Activated T-helper 9 cell treated with anti-CD3 and anti-CD28 coated beads, Interleukin-2, amount 50 U/mL, for 16 hours (primary cell): Measurements from ENCODE around the gene FLCN.
"Not testable (repeated sequence)": the region's sequence is repeated elsewhere in the genome, so short reads cannot be mapped to it uniquely, and the experiment has no call there.

Source experiments
- DNase-seq: peaks from one replicate; pipeline ENCODE4 v3.0.0-alpha.2; 2020; ENCODE audit warnings: low read depth

The FLCN gene

DNA sequence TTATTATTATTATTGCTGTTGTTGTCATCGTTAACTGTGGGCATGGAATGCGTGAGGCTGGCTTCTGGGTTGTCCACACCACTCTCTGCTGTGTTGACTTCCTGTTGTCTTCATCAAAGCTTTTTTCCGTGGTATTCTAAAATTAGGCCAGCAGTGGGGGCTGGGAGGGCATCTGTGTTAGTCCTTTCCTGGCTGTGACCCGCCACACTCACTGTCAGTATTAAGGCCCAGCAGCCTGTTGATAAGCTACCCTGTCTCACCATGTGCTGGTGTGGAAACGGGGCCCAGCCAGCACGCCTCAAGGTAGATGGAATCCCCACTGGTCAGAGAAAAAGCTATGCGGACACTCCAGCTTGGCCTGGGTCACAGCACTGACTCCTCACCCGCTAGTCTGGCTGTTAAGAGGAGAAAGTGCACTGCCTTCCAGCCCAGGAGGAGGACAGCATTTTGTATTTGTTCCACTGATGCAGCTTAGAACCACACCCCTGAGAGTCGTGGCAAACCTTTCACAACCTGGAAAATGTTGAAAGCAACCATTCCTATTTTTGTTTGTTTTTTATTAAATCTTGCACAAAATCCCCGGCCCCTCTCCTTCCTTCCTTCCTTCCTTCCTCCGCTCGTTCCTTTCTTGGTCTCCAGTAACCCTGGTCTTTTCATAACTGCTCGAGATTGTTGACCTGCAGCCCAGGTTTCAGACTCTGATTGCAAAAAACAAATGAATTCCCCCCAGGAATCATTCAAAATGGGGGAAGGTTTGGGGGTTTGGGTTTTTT, 51.8 kb downstream of the FLCN start:
- DNase-seq = not testable (repeated sequence)

DNA sequence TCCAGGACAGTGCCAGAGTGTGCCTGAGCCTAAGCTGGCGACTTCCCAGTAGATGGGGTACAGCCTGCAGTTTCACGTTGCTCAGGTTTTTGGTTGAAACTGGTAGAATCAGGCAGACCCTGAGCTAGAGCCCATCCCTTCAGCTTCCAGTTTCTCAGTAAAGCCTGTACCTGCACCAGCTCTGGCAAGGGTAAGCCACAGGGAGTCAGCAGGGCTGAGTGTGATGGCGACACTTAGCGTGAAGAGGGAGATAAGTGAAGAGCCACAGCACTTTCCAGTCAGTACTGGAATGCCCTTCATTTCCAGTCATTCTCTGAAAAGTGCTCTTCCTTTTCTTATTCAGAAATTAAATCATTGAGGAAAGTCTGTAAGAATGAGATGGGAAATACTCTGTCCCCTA, 53.2 kb downstream of the FLCN start:
- no peak for DNase-seq

DNA sequence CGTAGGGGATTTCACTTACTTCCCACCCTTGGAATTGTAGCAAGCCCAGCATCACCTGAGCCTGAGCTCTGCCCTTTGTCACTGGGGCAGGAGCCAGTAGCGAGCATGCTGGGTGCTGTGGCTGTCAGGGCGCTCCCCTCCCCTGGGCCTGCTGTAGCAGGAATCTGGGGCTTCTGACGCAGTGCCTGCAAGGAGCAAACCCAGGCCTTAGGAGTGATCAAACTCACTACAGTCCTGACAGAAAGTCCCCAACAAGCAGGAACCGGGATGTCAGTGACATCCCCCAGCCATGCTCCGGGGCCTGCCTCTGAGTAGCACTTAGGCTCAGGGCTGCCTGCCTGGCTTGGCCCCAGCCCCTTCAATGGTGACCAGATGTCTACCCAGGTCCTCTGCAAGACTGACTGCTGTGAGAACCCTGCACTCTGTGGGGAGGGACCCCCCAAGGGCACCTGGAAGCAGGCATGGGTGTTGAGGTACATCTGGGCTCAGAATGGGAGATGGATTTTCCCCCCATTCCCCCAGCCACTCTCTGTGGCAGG, 54.3 kb downstream of the FLCN start:
- DNase-seq = no peak

DNA sequence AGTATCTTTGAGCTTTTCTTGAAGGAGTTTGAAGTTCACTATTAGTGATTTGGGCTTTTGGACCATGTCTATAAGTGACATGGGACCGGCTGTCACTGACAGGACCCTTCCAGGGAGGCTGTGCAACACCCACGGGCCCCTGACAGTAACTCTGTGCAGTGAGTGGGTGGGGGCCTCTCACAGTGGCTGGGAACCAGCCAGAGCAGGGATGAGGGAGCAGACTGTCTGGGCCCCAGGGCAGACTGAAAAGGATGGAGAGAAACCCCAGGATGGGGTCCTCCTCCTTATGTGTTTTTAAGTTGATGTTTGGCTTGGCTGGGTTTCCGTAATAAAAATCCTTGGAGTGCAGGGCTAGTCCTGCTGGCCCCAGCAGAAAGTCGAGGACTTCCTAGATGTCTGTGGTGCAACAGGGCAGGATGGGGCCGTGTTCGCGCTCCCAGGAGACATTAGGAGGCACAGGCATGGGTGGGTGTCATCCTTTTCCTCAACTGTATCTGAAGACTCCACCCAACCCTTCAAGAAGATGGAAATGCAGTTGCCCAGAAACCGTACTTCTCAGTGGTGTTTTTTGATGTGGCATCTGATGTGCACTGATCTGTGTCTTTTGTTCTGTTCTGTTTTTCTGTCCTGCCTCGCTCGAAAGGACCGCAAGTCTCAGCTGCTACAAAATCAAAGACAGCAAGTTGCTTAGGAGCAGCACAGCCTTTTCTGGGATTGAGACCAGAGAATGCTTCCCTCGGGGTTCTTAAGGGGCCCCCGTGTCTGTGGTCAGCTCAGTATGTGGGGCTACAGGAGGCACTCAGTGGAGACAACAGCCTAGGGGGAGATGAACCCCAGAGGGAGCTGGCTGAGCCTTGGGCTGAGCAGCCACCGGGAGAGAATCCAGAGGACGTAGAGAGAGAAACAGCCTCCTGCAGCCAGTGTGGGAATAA, 55.0 kb downstream of the FLCN start:
- no peak for DNase-seq

DNA sequence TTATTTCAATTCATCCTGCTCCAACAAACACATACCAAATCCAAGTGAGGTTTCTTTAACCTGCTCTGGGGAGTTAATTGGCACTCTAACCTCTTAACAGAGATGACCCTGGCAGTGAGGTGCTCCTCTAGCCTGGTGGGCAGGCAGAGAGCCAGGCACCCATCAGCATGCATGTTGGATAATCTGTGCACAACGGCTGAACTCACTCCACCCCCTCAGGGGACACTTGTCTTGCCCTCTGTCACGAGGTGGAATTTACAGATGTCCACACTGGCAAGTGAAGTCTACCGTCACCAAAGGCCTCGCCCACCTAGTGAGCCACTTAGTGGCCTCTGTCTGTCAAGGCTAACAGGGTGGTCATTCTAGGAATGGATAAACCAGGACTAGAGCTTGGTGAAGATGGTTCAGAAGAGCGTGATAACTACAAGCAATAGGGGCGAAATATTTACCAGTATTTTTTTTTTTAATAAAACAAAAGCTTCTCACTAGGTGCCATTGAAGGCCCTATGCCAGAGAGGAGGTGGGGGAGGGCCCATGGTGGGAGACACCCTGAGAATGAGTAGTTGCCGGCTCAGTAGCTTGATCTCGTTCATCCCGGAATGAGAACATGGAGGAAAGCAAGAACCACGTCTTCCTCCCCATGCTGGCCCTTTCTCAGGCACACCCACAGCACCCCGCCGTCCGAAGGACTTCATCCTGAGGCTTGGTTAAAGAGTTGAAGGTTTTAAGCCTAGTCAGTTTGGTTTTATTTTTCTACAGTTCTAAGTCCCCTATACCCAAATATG, 56.0 kb downstream of the FLCN start:
- no peak for DNase-seq

DNA sequence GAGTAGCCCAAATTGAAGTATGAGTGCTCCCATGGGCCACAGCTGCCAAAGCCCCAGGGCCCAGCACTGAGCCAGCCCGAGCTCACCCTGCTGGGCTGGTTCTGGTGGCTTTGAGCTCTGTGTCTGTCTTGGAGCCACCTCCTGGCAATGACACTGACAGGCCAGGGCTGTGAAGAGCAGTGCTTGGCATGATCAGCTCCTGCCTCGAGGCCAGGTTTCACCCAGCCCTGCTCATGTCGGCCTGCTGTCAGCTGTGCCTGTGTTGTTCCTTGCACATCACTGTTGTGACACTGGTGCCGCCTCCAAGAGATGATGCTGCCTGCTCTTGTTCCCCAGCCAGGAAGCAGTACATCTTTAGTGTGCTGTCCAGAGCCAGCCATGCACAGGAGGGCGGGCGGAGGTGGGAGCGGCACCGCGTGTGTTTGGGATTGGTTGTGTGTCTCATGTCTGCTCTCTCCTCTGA, 56.8 kb downstream of the FLCN start:
- no peak for DNase-seq

DNA sequence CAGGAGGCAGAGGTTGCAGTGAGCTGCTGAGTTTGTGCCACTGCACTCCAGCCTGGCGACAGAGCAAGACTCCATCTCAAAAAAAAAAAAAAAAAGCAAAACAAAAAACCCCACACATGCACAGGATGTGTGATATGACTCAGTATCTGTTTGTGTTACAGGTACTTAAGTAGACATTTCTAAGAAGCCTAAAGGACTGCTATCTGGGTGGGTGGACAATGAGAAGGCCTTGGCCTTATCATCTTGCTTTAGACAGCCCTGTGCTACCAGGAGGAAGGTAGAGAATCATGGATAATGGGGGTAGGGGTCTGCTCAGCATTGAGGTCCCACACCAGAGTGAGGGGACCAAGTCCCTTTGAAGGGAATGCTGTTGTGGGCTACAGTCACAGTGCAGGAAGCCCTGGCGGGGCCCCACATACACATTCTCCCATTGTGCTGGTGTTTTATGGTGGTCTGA, 57.6 kb downstream of the FLCN start:
- DNase-seq = no peak

DNA sequence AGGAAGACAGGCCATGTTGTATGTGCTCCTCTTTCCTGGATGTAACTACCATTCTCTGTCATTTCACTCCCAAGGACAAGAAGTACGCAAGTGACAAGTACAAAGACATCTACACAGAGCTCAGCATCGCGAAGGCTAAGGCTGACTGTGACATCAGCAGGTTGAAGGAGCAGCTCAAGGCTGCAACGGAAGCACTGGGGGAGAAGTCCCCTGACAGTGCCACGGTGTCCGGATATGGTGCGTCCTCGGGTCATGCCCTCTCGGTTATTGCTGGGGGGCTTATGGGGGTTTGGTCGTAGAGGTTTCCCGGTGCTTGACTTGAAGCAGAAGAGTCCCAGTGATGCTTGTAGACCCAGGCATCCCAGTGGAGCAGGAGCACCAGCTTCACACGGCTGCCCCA, 59.8 kb downstream of the FLCN start:
- no peak for DNase-seq

DNA sequence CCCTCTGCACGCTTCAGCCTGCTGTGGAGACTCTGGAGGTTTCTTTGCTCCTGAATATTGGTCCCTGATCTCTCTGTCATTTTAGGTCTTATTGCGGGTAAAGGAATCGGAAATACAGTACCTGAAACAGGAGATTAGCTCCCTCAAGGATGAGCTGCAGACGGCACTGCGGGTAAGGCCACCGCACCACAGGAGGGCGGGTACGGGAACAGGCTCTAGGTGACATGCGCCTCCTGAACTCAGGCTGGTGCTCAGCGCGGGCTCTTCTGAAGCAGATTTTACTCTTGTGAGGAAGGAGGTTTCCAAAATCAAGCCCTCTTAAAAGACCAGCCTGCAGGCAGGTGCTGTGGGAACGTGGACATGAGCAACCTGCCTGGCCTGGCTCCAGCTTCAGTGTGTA, 60.6 kb downstream of the FLCN start:
- DNase-seq = no peak

DNA sequence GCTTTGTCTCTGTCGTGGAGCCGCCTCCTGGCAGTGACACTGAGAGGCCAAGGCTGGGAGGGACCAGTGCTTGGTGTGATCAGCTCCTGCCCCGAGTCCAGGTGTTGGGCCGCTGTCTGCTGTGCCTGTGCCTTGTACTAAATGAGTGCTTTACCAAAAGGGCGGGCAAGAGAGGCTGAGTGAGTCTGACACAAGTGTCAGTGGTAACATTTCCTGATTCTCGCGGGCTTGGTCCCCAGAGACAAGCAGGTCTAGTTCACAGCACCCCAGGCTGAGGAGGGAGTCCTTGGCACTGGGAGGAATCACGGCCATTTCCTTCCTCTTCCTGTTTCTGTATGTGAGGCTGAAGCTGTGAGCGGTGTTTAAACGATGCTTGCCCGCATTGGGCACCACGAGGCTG, 61.1 kb downstream of the FLCN start:
- DNase-seq = no peak

DNA sequence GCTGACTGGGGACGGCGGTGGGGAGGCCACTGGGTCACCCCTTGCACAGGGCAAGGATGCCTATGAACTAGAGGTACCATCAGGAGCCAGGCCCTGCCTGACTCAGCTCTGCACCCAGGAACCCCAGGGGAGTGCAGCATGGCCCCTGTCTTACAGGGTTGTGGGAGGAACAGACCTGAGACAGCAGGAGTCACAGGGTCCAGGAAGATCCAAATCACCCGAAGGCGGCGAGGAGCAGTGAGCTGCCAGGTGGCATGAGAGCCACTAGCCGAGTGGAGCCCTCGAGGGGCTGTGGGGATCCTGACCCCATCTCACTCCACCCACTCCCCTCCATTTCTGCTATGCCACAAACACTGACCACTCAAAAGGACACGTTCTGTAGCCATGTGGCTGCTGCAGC, 61.6 kb downstream of the FLCN start:
- DNase-seq = no peak

DNA sequence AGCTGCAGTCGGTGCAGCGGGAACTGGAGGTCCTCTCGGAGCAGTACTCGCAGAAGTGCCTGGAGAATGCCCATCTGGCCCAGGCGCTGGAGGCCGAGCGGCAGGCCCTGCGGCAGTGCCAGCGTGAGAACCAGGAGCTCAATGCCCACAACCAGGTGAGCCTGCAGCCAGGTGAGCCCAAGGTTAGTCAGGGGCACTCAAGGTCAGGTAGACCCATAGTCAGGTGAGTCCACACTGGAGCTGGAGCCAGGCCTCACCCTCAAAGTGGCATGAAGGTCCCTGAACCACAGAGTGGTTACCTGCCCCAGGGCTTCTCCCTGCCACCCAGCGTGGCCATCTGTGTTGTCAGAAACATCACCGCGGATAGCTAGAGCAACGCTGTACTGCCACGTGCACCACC, 63.0 kb downstream of the FLCN start:
- DNase-seq = no peak

DNA sequence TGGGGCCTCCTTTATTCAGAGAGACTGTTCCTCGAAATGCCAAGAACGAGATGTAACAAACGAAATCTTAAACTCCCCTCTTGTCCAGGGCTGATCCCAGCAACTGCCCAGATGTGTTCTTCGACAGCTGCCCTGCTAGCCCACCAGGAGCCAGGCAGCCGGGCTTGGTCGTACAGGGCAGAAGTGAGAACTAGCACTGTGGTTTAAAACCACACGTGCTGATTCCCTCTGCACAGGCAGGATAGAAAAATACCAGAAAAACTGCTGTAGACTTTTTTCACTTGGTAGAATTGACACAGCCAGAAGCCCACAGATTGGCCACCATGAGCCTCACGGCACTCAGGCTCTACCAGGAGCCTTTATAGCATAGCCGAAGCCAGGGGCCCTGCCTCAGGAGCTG, 64.0 kb downstream of the FLCN start:
- DNase-seq = no peak

DNA sequence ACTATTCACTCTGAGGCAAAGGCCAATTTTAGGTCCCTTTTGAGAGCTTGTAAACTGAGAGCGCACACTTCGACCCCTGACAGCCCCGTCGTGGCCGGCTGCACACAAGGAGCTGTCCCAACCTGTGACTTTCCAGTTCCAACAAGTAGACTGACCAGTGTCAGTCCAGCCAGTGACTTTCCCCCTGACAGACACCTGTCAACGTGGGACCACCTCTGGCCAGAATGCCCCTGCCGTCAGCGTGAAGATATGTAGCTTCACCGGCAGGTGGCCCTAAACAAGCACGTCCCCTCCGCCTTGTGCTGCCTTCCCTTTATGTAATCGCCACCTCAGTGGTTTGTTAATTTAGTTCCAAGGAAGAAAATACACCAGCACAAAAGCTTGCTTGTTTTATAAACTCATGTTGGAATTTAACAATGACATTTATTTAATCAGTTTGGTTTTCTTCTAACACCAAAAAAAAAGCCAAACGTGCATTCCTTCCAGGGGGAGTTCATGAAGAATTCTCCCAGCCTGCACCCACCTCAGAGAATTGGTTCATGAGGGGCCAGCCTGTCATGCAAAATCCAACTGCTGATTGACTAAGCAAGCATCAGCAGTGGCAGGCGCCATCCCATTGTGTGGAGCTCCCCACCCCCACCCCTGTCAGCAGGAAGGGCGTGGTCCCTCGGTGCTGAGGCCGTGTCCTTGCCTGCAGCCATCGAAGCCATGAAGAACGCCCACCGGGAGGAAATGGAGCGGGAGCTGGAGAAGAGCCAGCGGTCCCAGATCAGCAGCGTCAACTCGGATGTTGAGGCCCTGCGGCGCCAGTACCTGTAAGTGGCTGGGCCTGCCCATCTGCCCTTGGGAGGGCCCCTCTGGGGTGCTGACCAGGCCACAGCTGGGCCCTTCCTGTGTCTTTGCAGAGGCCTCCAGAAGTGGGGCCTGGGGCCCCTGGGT, 64.7 kb downstream of the FLCN start:
- no peak for DNase-seq

DNA sequence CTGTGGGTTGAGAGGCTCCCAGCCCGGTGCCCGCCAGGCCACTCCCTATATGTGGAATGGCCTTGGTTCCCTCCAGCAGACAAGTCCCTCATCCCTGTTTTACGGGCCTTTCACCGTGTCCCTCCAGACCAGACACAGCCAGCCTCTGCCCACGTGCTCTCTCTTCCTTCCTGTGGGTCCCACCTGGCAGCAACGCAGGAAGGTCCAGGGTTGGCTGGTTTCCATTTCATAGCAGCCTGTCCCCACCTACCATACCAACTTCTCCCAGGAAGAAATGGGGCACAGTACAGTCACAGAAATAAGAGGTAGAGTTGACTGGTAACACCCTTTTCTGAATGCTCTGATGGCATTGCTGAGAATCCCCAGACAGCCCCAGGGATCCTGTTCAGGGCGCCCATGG, 65.8 kb downstream of the FLCN start:
- no peak for DNase-seq

DNA sequence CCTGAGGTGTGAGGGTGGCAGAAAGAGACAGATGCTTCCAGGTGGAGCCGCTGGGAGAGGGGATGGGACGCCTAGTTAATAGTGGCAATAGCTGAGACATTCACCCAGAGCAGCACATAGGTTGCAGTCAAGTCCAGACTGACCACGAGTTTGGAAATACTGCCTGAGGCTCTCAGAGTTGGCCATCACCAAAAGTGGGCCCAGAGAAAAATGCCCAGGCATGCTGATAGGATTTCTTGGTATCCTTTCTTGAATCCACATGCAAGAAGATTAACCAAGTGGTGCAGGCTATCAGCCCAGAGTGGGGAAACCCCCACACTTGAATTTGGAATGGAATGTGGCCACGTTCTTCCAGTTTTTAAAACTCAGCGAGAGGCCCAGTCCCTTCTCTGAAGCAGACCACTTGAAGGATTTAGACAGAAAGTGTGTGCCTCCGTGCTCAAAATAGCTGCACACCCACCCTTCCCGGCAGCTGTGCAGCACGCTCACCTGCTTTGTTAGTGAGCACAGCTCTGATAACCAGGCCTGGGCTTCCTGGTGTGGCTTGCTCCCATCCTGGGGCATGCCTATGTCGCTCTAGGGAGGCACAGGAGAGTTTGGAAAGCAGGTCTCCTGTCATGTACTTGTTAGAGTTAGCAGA, 66.5 kb downstream of the FLCN start:
- no peak for DNase-seq

DNA sequence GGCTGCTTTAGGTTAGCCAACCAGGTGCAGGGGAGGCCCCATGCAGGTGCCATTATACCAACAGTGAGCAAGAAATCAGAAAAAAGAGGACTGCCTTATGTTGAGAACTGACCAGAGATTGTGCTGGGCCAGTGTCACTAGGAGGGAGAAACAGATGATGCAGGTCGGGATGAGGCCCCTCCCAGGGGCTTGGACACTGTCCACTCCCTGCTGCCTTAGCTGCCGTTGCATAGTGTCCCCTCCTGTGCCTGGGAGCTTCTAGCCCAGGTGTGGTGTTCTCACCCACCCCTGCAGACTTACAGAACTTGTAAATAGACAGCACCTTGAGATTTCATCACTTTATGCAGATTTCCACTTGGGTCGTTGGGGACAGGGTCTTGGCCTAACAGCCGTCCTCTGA, 67.6 kb downstream of the FLCN start:
- DNase-seq = no peak

DNA sequence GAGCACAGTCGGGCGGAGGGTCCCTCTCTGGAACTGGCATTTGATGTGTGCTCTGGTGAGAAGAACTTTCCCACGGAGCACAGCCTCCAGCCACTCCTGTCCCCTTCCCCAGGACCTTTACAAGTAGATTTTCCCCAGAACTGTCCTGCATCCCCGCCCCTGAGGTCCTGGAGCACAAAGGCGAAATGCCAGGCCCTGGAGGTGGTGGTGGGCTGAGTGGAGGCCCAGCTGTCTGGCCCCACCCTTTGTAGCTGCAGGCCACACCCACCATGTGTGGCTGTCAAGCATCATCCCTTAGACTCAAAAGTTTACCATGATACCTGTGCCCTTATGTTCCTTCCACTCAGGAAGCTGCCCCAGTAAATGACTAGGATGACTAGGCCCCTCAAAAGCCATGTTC, 68.6 kb downstream of the FLCN start:
- DNase-seq = no peak

DNA sequence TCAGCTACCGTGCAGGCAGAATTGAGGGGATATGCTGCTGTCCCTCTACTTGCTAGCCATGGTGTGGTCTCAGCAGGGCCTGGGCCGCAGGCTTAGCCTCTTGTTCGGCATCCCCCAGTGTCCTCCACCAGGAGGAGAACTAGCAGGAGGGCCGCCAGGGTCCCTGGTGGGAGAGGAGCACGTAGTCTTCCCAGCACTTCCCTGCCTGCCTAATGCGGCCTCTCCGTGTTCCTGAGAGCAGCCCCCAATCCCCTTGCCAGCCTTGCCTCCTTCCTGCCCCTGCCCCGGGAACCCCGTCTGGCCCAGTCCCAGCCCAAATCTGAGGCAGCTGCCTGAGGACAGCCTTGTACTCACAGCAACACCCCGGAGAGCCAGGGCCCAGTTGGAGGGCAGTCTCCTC, 69.0 kb downstream of the FLCN start:
- DNase-seq = no peak

DNA sequence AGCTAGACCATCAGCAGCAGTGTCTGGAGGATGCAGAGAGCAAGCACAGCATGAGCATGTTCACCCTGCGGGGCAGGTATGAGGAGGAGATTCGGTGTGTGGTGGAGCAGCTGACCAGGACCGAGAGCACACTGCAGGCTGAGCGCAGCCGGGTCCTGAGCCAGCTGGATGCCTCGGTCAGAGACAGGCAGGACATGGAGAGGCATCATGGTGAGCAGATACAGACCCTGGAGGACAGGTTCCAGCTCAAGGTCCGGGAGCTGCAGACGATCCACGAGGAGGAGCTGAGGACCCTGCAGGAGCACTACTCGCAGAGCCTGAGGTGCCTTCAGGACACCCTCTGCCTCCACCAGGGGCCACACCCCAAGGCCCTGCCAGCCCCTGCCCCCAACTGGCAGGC, 69.6 kb downstream of the FLCN start:
- no peak for DNase-seq

DNA sequence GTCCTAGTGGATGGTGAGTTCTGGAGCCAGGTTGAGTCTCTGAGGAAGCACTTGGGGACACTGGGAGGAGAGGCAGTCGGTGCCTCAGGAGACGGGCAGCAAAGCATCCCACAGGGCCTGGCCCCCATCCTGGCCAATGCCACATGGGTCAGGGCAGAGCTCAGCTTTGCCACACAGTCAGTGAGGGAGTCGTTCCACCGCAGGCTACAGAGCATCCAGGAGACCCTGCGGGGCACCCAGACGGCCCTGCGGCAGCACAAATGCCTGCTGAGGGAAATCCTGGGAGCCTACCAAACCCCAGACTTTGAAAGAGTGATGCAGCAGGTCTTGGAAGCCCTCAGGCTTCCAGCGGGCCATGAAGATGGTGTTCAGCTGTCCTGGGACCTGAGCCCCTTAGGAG, 70.5 kb downstream of the FLCN start:
- DNase-seq = no peak
